LHCN-M2 (cell line): ENCODE measurements around the gene RAB33A. TPM values are rescaled to one million over a fixed set of nuclear protein-coding genes. Genes with fewer than 3 reads are reported as not detected.
"Not testable (repeated sequence)": the region's sequence is repeated elsewhere in the genome, so short reads cannot be mapped to it uniquely, and the experiment has no call there.

ENCODE experiments used
- DNase-seq: peaks from one replicate; pipeline ENCODE4 v3.0.0-alpha.2; 2012; ENCODE audit warnings: low read depth
- total RNA-seq: library from RNA; depleted of rRNA; stranded (reverse); fragments of >200 nt; gene quantifications from 2 replicates; pipeline ENCODE4 v1.2.3, GENCODE V29; 2014; rRNA removed

Gene RAB33A
- total RNA-seq, 1 experiment from 2014 or later: not detected

GRCh38 chrX:130231184-130231583, 59.4 kb downstream of the RAB33A start:
- not testable (repeated sequence) for DNase-seq

Other genes with a start within 250 kb of the RAB33A start
- gene BCORL1, start 189.3 kb upstream of the RAB33A start, total RNA-seq: 0.90 and 1.4 TPM in 2 replicates
- gene ELF4, start 61.5 kb upstream of the RAB33A start, total RNA-seq: 14.2 and 14.7 TPM in 2 replicates
- 17.4 and 23.0 TPM in 2 replicates for gene AIFM1, start 6.1 kb upstream of the RAB33A start, total RNA-seq
- 6.2 and 7.7 TPM in 2 replicates for gene ZNF280C, start 96.9 kb downstream of the RAB33A start, total RNA-seq
- gene SLC25A14, start 168.0 kb downstream of the RAB33A start, total RNA-seq: 18.6 and 20.2 TPM in 2 replicates
- not detected in 2 replicates for gene GPR119, start 213.7 kb downstream of the RAB33A start, total RNA-seq
- 15.5 and 21.6 TPM in 2 replicates for gene RBMX2, start 230.0 kb downstream of the RAB33A start, total RNA-seq